Sigmoid colon (tissue), 7 donors: ENCODE results near the gene JMJD1C. TPM values are rescaled to one million over a fixed set of nuclear protein-coding genes. Genes with fewer than 3 reads are reported as not detected.
"Not testable (repeated sequence)": the region's sequence is repeated elsewhere in the genome, so short reads cannot be mapped to it uniquely, and the experiment has no call there.

Experiments used
- DNase-seq: peaks from one replicate; pipeline ENCODE4 v3.0.0-alpha.2; 2019
- H3K27ac ChIP-seq, 4 donors: fragments of 200-600 bp; sonication (generic); one replicate each; pipeline ENCODE4 v1.5.1; 2016 to 2019; ENCODE audit warnings: mild to moderate bottlenecking in 1 of 4
- H3K27me3 ChIP-seq, 3 donors: fragments of 200-600 bp; sonication (generic); one replicate each; pipeline ENCODE4 v1.5.1; 2019; ENCODE audit warnings: mild to moderate bottlenecking in 1 of 3
- H3K36me3 ChIP-seq, 4 donors: fragments of 200-600 bp; sonication (generic); one replicate each; pipeline ENCODE4 v1.5.1; 2016 to 2019
- H3K4me1 ChIP-seq, 4 donors: fragments of 200-600 bp; sonication (generic); one replicate each; pipeline ENCODE4 v1.5.1; 2017 to 2019
- H3K4me3 ChIP-seq, 4 donors: fragments of 200-600 bp; sonication (generic); one replicate each; pipeline ENCODE4 v1.5.1; 2017 to 2019; ENCODE audit warnings: mild to moderate bottlenecking in 2 of 4, moderate library complexity in 1 of 4
- H3K9me3 ChIP-seq, 4 donors: fragments of 200-600 bp in 3 of 4; sonication (generic) in 3 of 4; one replicate each; pipeline versions ENCODE4 v1.5.1 to v1.6.1; 2013 to 2019
- EP300 ChIP-seq, 4 donors: sonication (generic); formaldehyde crosslinking; IDR thresholded peaks; one replicate each; pipeline ENCODE4 v1.6.1; 2017; ENCODE audit warnings: antibody characterized with exemption in 4 of 4
- POLR2A ChIP-seq, 2 donors: fragments of 450-650 bp; IDR thresholded peaks; one replicate each; pipeline ENCODE4 v1.6.1; 2016; ENCODE audit warnings: antibody characterized with exemption in 2 of 2, mild to moderate bottlenecking in 2 of 2, moderate library complexity in 2 of 2
- POLR2AphosphoS5 ChIP-seq, 4 donors: sonication (generic); formaldehyde crosslinking; IDR thresholded peaks; one replicate each; pipeline ENCODE4 v1.6.1; 2017; ENCODE audit warnings: antibody characterized with exemption in 4 of 4
- WGBS, 2 donors: extraction: QIAGEN DNeasy Blood & Tissue Kit; methylation state at CpG; one replicate each; pipeline ENCODE4 v1.1.7; 2013; 5-methylcytosine and 5-hydroxymethylcytosine counted together
- intact Hi-C: fragments of 100-400 bp; cut with DNase I; formaldehyde crosslinking; loops from one replicate; pipeline ENCODE4 v1.15.1; 2023
- polyA plus RNA-seq, 3 donors: library from polyadenylated mRNA; stranded (reverse); fragments of 200-250 nt; gene quantifications; one replicate each; pipeline ENCODE4 v1.2.3, GENCODE V29; 2013
- total RNA-seq, 4 donors: library from RNA; depleted of rRNA; stranded (reverse); fragments of >200 nt; gene quantifications; one replicate each; pipeline ENCODE4 v1.1.0, GENCODE V29; 2016
- TF ChIP-seq, protein P1 (sequence below), 4 experiments: fragments of 450-650 bp in 3 of 4; fragments of 200-600 bp in 1 of 4; IDR thresholded peaks; one replicate each; pipeline ENCODE4 v1.5.1; 2016 to 2019; ENCODE audit warnings: antibody characterized with exemption in 4 of 4, mild to moderate bottlenecking in 3 of 4, moderate library complexity in 2 of 4
- donor health status: healthy with polysubstance abuse.
- donor health status: Bipolar disorder and iron deficiency.
- donor health status: healthy.

JMJD1C gene
- total and polyA plus RNA-seq, 7 donors: 13.2 to 134 (median 94.2) TPM

DNA sequence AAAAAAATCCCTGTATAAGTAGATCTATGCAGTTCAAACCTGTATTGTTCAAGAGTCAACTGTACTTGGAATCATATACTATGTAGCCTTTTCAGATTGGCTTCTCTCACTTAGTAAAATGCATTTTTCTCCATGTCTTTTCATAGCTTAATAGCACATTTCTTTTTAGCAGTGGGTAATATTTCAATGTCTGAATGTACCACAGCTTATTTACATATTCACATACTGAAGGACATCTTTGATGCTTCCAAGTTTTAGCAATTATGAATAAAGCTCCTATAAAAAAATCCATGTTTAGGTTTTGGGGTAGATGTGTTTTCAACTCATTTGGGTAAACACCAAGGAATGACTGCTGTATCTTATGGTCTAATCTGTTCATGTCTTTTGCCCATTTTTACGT lies 177.6 kb downstream of the JMJD1C start:
- intact Hi-C loops: no loop called here
- Histone ChIP-seq H3K4me3 (no peak overlapping the region), H3K27ac (no peak overlapping the region), H3K27me3 (no peaks in the 10 kb centered on the region), H3K36me3 (no peaks in the 10 kb centered on the region), H3K9me3 (no peaks in the 10 kb centered on the region), H3K4me1 (peaks cover 0 to 13% (median 0%) of the 10 kb centered on the region in 4 donors)
- WGBS, 2 donors: 98 to 99% methylated on average over 1 of the region's 1 CpG
- no peak for TF ChIP-seq POLR2A (IDR thresholded peaks at IDR 0.05)
- no peak for TF ChIP-seq POLR2AphosphoS5 (IDR thresholded peaks at IDR 0.05)
- no peak for TF ChIP-seq EP300 (IDR thresholded peaks at IDR 0.05)
- TF ChIP-seq, protein P1, sequence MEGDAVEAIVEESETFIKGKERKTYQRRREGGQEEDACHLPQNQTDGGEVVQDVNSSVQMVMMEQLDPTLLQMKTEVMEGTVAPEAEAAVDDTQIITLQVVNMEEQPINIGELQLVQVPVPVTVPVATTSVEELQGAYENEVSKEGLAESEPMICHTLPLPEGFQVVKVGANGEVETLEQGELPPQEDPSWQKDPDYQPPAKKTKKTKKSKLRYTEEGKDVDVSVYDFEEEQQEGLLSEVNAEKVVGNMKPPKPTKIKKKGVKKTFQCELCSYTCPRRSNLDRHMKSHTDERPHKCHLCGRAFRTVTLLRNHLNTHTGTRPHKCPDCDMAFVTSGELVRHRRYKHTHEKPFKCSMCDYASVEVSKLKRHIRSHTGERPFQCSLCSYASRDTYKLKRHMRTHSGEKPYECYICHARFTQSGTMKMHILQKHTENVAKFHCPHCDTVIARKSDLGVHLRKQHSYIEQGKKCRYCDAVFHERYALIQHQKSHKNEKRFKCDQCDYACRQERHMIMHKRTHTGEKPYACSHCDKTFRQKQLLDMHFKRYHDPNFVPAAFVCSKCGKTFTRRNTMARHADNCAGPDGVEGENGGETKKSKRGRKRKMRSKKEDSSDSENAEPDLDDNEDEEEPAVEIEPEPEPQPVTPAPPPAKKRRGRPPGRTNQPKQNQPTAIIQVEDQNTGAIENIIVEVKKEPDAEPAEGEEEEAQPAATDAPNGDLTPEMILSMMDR (IDR thresholded peaks at IDR 0.05): no peak
- DNase-seq: no peak

- DNase-seq: no peak
- no peaks in the 10 kb centered on the region for H3K36me3 ChIP-seq
- H3K4me1 ChIP-seq: peaks cover 0 to 13% (median 0%) of the 10 kb centered on the region in 4 donors
- intact Hi-C loops: no loop called here
- TF ChIP-seq, protein P1 (IDR thresholded peaks at IDR 0.05): no peak
- TF ChIP-seq EP300 (IDR thresholded peaks at IDR 0.05): no peak
- TF ChIP-seq POLR2AphosphoS5 (IDR thresholded peaks at IDR 0.05): no peak
- TF ChIP-seq POLR2A (IDR thresholded peaks at IDR 0.05): no peak
- H3K4me3 ChIP-seq: no peak overlapping the region
- WGBS, 2 donors: 71 to 72% methylated on average over 4 of the region's 4 CpGs
- H3K27me3 ChIP-seq: no peaks in the 10 kb centered on the region
- no peak overlapping the region for H3K27ac ChIP-seq
- H3K9me3 ChIP-seq: no peaks in the 10 kb centered on the region
These were observed 179.0 kb downstream of the JMJD1C start for GRCh38 chr10:63286754-63287264.

DNA sequence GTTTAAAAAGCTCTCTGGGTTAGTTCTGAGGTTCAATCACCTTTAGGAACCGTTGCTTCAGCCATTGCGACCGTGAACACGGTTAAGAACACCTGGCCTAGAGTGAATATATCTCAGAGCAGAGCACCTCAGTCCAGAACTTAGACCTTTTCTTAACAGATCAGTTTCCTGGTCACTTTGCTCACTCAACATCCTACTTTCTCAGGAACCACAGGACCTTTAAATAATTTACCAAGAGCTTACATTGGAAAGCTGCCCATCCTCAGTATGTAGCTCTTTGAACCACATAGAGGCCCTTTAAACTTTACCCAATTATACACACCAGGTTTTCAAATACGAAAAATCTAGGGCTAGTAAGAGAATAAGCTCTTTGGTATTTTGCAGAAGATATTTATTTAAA lies 179.4 kb downstream of the JMJD1C start:
- Histone ChIP-seq H3K9me3 (no peaks in the 10 kb centered on the region), H3K4me3 (no peak overlapping the region), H3K27me3 (no peaks in the 10 kb centered on the region), H3K4me1 (peaks cover 0 to 13% (median 0%) of the 10 kb centered on the region in 4 donors), H3K36me3 (no peaks in the 10 kb centered on the region), H3K27ac (no peak overlapping the region)
- DNase-seq: no peak
- TF ChIP-seq EP300 (IDR thresholded peaks at IDR 0.05): no peak
- TF ChIP-seq POLR2A (IDR thresholded peaks at IDR 0.05): no peak
- TF ChIP-seq, protein P1 (IDR thresholded peaks at IDR 0.05): no peak
- TF ChIP-seq POLR2AphosphoS5 (IDR thresholded peaks at IDR 0.05): no peak
- intact Hi-C loops: no loop called here
- WGBS, 2 donors: 52 to 83% methylated on average over 5 of the region's 5 CpGs

- 96 to 99% methylated on average over 6 of the region's 6 CpGs for WGBS, 2 donors
- intact Hi-C loops, H3K27ac ChIP-seq: not testable (repeated sequence)
These were observed 181.9 kb downstream of the JMJD1C start for GRCh38 chr10:63283901-63284300.

DNA sequence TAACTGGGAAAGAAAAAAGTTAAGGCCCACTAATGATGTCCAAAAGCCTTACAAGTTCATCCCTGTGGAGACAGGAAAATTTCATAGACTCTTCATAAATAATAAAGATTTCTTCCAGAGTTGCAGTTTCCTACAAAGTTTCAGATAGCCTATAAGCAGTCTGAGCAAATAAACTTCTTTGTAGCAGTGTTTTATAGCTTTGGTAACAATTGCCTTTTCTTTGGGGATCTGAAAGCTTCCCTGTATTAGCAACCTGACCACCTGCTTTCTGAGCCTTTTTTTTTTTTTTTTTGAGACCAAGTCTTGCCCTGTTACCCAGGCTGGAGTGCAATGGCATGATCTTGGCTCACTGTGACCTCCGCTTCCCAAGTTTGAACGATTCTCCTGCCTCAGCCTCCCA lies 182.7 kb downstream of the JMJD1C start:
- Histone ChIP-seq H3K27ac (no peak overlapping the region), H3K27me3 (no peaks in the 10 kb centered on the region), H3K36me3 (no peaks in the 10 kb centered on the region), H3K9me3 (no peaks in the 10 kb centered on the region), H3K4me3 (no peak overlapping the region), H3K4me1 (peaks cover 0 to 10% (median 0%) of the 10 kb centered on the region in 4 donors)
- TF ChIP-seq, protein P1 (IDR thresholded peaks at IDR 0.05): no peak
- TF ChIP-seq POLR2AphosphoS5 (IDR thresholded peaks at IDR 0.05): no peak
- no peak for DNase-seq
- intact Hi-C loops: no loop called here
- WGBS, 2 donors: 94 to 96% methylated on average over 2 of the region's 2 CpGs

More at GRCh38 chr10:63283901-63284300, 181.9 kb downstream of the JMJD1C start:
- not testable (repeated sequence) for DNase-seq, H3K27me3 ChIP-seq, H3K36me3 ChIP-seq, H3K9me3 ChIP-seq, H3K4me3 ChIP-seq
- peaks cover 0 to 10% (median 0%) of the 10 kb centered on the region in 4 donors for H3K4me1 ChIP-seq
